HepG2 (cell line): ENCODE measurements around the gene CST3. TPM values are rescaled to one million over a fixed set of nuclear protein-coding genes. Genes with fewer than 3 reads are reported as not detected.

Experiments used
- ATAC-seq: fragments of 200-7000 bp; cut with Tn5 transposase; 3 replicates; pipeline ENCODE4 v1.9.1; 2020; ENCODE audit warnings: mild to moderate bottlenecking, moderate library complexity
- BruUV-seq: library from RNA; stranded (reverse); fragments of 400-500 nt; replicated peaks from 2 replicates; lab custom pipeline; 2021; lab: Mats Ljungman, UMichigan
- CTCF ChIA-PET: fragments of 300-600 bp; formaldehyde crosslinking; extraction: SDS; loops from one replicate; lab custom pipeline; 2021; ENCODE audit warnings: low total read pairs, inconsistent platforms, low intra/inter-chr PET ratio; lab: Yijun Ruan, JAX
- POLR2A ChIA-PET: fragments of 350-600 bp; sonication (Branson Sonifier 250); formaldehyde crosslinking; loops from one replicate; lab custom pipeline; 2020; ENCODE audit warnings: antibody characterized with exemption, inconsistent platforms; lab: Yijun Ruan, JAX
- DNase-seq: peaks from one replicate; pipeline ENCODE4 v3.0.0-alpha.2; 2015; ENCODE audit warnings: low spot score
- FAIRE-seq: peaks from 3 replicates; lab custom pipeline; 2011; peaks lifted over from hg19 to GRCh38; lab: Jason Lieb, UNC
- H2AFZ ChIP-seq: one replicate; pipeline ENCODE4 v1.6.1; 2011; ENCODE audit warnings: low read length, inconsistent platforms
- H3K27ac ChIP-seq: fragments of 300-600 bp; 3 replicates; pipeline ENCODE4 v1.8.0; 2011; ENCODE audit warnings: mixed run types, mild to moderate bottlenecking, mixed read lengths, low read length, inconsistent platforms; ENCODE audit not compliant: insufficient read depth; ENCODE audit errors: extremely low read length
- H3K27me3 ChIP-seq, 2 experiments: fragments of 200-600 bp in 1 of 2; 2 replicates in 1 of 2; 3 replicates in 1 of 2; pipeline versions ENCODE4 v1.6.0 to v1.8.0; 2011; ENCODE audit warnings: low read length in 2 of 2, mild to moderate bottlenecking in 2 of 2, moderate library complexity in 2 of 2, inconsistent platforms in 1 of 2; ENCODE audit not compliant: insufficient read depth in 2 of 2, control insufficient read depth in 1 of 2
- H3K36me3 ChIP-seq, 2 experiments: fragments of 200-600 bp in 1 of 2; replicated peaks in 1 of 2; 2 replicates in 1 of 2; 3 replicates in 1 of 2; pipeline versions ENCODE4 v1.5.1 to v1.8.0; 2011; ENCODE audit warnings: low read length in 2 of 2, inconsistent platforms in 1 of 2; ENCODE audit not compliant: insufficient read depth in 2 of 2, control insufficient read depth in 1 of 2
- H3K4me1 ChIP-seq: 2 replicates; pipeline ENCODE4 v1.5.1; 2012; ENCODE audit warnings: low read length, inconsistent platforms; ENCODE audit not compliant: insufficient read depth
- H3K4me2 ChIP-seq: 2 replicates; pipeline ENCODE4 v1.6.0; 2011; ENCODE audit warnings: low read depth, low read length, inconsistent platforms
- H3K4me3 ChIP-seq, 3 experiments: fragments of 200-600 bp in 1 of 3; sonication (generic), shearing (Covaris generic) in 1 of 3; replicated peaks in 1 of 3; 2 replicates each; pipeline ENCODE4 v1.5.1; 2011 to 2016; ENCODE audit warnings: low read length in 3 of 3, inconsistent platforms in 2 of 3, low read depth in 2 of 3, mild to moderate bottlenecking in 2 of 3, control low read depth in 1 of 3, mixed read lengths in 1 of 3; ENCODE audit not compliant: insufficient read depth in 1 of 3
- H3K79me2 ChIP-seq: one replicate; pipeline ENCODE4 v1.6.1; 2011; ENCODE audit warnings: low read length, inconsistent platforms; ENCODE audit not compliant: insufficient read depth
- H3K9ac ChIP-seq: 2 replicates; pipeline ENCODE4 v1.6.0; 2011; ENCODE audit warnings: mild to moderate bottlenecking, low read depth, low read length, inconsistent platforms; ENCODE audit not compliant: insufficient read depth
- H3K9me3 ChIP-seq: 2 replicates; pipeline ENCODE4 v1.5.1; 2012; ENCODE audit warnings: mild to moderate bottlenecking, low read length
- H4K20me1 ChIP-seq: 2 replicates; pipeline ENCODE4 v1.6.0; 2011; ENCODE audit warnings: inconsistent platforms, mild to moderate bottlenecking, low read length, moderate library complexity; ENCODE audit not compliant: insufficient read depth
- BHLHE40 ChIP-seq: IDR thresholded peaks from 2 replicates; pipeline ENCODE4 v1.6.1; 2011; ENCODE audit warnings: low read length, improper control_type of control experiment
- BORCS8-MEF2B ChIP-seq: sonication (generic); formaldehyde crosslinking; IDR thresholded peaks from 2 replicates; pipeline ENCODE4 v1.8.0; 2022; ENCODE audit warnings: mild to moderate bottlenecking, missing genetic modification reagents
- BRCA1 ChIP-seq: sonication (generic); formaldehyde crosslinking; IDR thresholded peaks from 2 replicates; pipeline ENCODE4 v1.4.0; 2020; ENCODE audit warnings: missing genetic modification reagents
- CCAR2 ChIP-seq: fragments of 200-400 bp; formaldehyde crosslinking; optimal IDR thresholded peaks from 2 replicates; pipeline ENCODE3; 2018; ENCODE audit warnings: low read depth, mild to moderate bottlenecking, low read length, moderate library complexity
- GPN1 ChIP-seq: sonication (generic); formaldehyde crosslinking; IDR thresholded peaks from 2 replicates; pipeline ENCODE4 v1.5.1; 2020; ENCODE audit warnings: missing genetic modification reagents, borderline replicate concordance
- MAFF ChIP-seq: IDR thresholded peaks from 2 replicates; pipeline ENCODE4 v1.6.1; 2011; ENCODE audit warnings: low read depth, low read length, improper control_type of control experiment
- MAFK ChIP-seq, 2 experiments: IDR thresholded peaks in 1 of 2; conservative IDR thresholded peaks in 1 of 2; 2 replicates each; pipeline ENCODE4 v1.6.1; 2011; ENCODE audit warnings: improper control_type of control experiment in 2 of 2, low read length in 2 of 2
- TCF7L2 ChIP-seq: IDR thresholded peaks from 2 replicates; pipeline ENCODE4 v1.6.1; 2011; ENCODE audit warnings: mild to moderate bottlenecking, low read depth, low read length, moderate library complexity
- USF2 ChIP-seq, 2 experiments: sonication (generic) in 1 of 2; formaldehyde crosslinking in 1 of 2; IDR thresholded peaks; 2 replicates each; pipeline versions ENCODE4 v1.5.1 to v1.6.1; 2011 to 2020; ENCODE audit warnings: borderline replicate concordance in 1 of 2, low read depth in 1 of 2, low read length in 1 of 2, mild to moderate bottlenecking in 1 of 2, missing genetic modification reagents in 1 of 2, moderate library complexity in 1 of 2
- ZBTB33 ChIP-seq: sonication (generic); formaldehyde crosslinking; IDR thresholded peaks from 2 replicates; pipeline ENCODE4 v1.4.0; 2020; ENCODE audit warnings: missing genetic modification reagents
- WGBS: methylation state at CpG from one replicate; pipeline ENCODE4 v1.1.6; 2017; ENCODE audit warnings: low lambda C conversion rate; 5-methylcytosine and 5-hydroxymethylcytosine counted together
- in situ Hi-C: cut with HindIII; loops from 2 replicates; pipeline ENCODE4 v1.10.0; 2017; ENCODE audit warnings: low pct_unique_long_range_greater_than_20kb; ENCODE audit not compliant: extremely low pct_ligation_motif_present
- intact Hi-C: fragments of 100-400 bp; cut with micrococcal nuclease; formaldehyde crosslinking; loops from one replicate; pipeline ENCODE4 v1.10.0; 2022; ENCODE audit not compliant: unreplicated experiment
- polyA plus RNA-seq, 8 experiments: library from polyadenylated mRNA; depleted of rRNA in 3 of 8; stranded (reverse) in 7 of 8; unstranded in 1 of 8; fragments of >200 nt; fragmentation: Illumina TruSeq in 4 of 8; extraction: Trizol in 4 of 8; gene quantifications; 2 replicates each; pipeline versions ENCODE4 v1.2.1 to v1.2.3, GENCODE V29; 2011 to 2016; ENCODE audit warnings: low read depth in 4 of 8, missing spikeins in 1 of 8, mixed read lengths in 1 of 8; ENCODE audit not compliant: insufficient read depth in 1 of 8
- total RNA-seq, 5 experiments: library from RNA; depleted of rRNA; stranded (reverse); fragments of >200 nt; fragmentation: Illumina TruSeq; extraction: Trizol; gene quantifications; 2 replicates each; pipeline ENCODE4 v1.2.3, GENCODE V29; 2016; ENCODE audit warnings: low read depth in 1 of 5

Gene CST3
- total and polyA plus RNA-seq, 2 of the 13 experiments (the other 11 are each of a cell fraction or from before 2014, with no cell fraction given): 690 to 1,005 TPM

- ChIA-PET POLR2A (interaction anchor here (1.1 to 2.6 kb wide), 7 partner anchors 11 to 40 kb away, joined by 3 to 17 read pairs (median 7); partner anchors contain the start of gene CST3), CTCF (no interaction called here)
- no peak overlapping the region for H3K4me2 ChIP-seq
- H3K79me2 ChIP-seq: no peaks in the 10 kb centered on the region
- no peaks in the 10 kb centered on the region for H3K9me3 ChIP-seq
- DNase-seq: no peak
- H3K27ac ChIP-seq: no peak overlapping the region
- H3K4me1 ChIP-seq: peaks cover 80% of the 10 kb centered on the region
- intact Hi-C loops: loop anchor here (5.0 kb wide), 1 partner anchor 37 kb away; no protein-coding TSS in a partner anchor
- no peak overlapping the region for H2AFZ ChIP-seq
- FAIRE-seq: no peak
- H3K27me3 ChIP-seq: no peaks in the 10 kb centered on the region
- no peak for TF ChIP-seq ZBTB33 (CRISPR knock-in tag)
- peak; percentile 85 for TF ChIP-seq MAFF
- TF ChIP-seq CCAR2: no peak
- peak; percentile 82 to 89 for TF ChIP-seq MAFK (conservative IDR thresholded peaks at IDR 0.05 in 1 of 2, IDR thresholded peaks at IDR 0.05 in 1 of 2; ENCODE audit: low read length in 2 of 2)
- no peak for TF ChIP-seq GPN1 (CRISPR knock-in tag)
- TF ChIP-seq BRCA1: no peak
- TF ChIP-seq BHLHE40: peak; percentile 63
- TF ChIP-seq USF2 (IDR thresholded peaks at IDR 0.05; ENCODE audit: low read depth, low read length): 0 out of 2 replicates have a peak, but pooled peaks have one; percentile 6
- no peak for TF ChIP-seq USF2 (CRISPR knock-in tag; IDR thresholded peaks at IDR 0.05; ENCODE audit: borderline replicate concordance)
- no peak for TF ChIP-seq TCF7L2
- no peak for TF ChIP-seq BORCS8-MEF2B (CRISPR knock-in tag)
- TF ChIP-seq, all 625 proteins: peak for 4
- ATAC-seq: no peak
- Histone ChIP-seq H4K20me1 (no peaks in the 10 kb centered on the region), H3K4me3 (no peak overlapping the region), H3K9ac (no peak overlapping the region), H3K36me3 (no peaks in the 10 kb centered on the region)
- in situ Hi-C loops: no loop called here
- no TSS peak for BruUV-seq
- WGBS: 31% methylated on average over 9 of the region's 9 CpGs
Measured at GRCh38 chr20:23625236-23625964, 12.4 kb downstream of the CST3 start.
